Activated CD8-positive, alpha-beta memory T cell treated with anti-CD3 and anti-CD28 coated beads, Interleukin-2, amount 50 U/mL, for 1 hour (primary cell): Measurements from ENCODE around the gene TMEM59L.

Experiments
- DNase-seq: peaks from one replicate; pipeline ENCODE4 v3.0.0-alpha.2; 2020; ENCODE audit errors: extremely low read depth

Gene TMEM59L

DNA sequence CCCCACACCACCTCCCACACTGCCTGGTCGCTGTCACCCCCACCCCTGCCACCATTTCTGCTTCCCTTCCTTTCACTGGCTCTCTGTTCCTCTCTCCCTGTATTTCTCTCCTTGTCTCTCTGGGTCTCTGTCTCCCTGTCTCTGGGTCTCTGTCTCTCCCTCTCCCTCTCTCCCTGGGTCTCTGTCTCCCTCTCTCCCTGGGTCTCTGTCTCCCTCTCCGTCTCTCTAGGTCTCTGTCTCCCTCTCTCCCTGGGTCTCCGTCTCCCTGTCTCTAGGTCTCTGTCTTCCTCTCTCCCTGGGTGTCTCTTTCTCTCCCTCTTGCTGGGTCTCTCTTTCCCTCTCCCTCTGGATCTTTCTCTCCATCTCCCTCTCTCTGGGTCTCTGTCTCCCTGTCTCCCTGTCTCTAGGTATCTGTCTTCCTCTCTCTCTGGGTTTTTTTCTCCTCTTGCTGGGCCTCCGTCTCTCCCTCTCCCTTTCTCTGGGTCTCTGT lies 45.7 kb downstream of the TMEM59L start:
- DNase-seq: no peak

DNA sequence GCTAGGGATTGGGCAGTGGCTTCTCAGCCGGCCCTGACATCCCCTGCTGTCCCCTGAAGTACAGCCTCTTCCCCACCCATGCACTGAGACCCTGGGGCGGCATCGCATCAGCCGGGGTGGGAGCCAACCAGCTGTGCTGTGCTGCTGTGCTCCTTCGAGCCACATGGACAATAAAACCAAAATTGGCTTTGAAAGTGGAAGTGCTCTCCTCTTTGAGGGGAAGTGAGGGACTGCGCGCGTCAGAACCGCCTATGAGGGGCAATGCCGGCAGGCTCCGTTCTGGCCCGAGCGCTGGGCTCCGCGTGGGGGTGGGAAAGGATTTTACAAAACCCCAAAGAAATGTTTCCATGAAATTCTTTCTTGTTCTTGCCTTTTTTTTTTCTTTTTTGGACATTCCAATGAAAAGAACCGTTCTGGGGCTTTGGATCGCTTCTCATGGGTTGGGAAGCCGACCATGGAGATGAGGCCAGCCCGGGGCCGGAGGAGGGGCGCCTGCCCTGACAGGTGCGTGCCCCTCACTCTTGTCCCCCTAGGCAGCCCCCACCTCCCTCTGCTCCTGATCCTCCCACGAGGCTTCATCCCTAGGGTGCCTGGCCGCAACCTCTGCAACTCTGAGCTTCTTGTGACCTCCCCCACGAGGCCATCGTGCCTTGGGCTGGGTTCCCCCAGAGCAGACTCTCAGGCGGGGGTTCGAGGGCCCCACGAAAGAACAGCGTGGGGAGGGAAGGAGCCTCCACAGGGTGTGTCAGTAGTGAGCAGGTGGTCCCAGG lies 46.8 kb downstream of the TMEM59L start:
- DNase-seq: no peak

DNA sequence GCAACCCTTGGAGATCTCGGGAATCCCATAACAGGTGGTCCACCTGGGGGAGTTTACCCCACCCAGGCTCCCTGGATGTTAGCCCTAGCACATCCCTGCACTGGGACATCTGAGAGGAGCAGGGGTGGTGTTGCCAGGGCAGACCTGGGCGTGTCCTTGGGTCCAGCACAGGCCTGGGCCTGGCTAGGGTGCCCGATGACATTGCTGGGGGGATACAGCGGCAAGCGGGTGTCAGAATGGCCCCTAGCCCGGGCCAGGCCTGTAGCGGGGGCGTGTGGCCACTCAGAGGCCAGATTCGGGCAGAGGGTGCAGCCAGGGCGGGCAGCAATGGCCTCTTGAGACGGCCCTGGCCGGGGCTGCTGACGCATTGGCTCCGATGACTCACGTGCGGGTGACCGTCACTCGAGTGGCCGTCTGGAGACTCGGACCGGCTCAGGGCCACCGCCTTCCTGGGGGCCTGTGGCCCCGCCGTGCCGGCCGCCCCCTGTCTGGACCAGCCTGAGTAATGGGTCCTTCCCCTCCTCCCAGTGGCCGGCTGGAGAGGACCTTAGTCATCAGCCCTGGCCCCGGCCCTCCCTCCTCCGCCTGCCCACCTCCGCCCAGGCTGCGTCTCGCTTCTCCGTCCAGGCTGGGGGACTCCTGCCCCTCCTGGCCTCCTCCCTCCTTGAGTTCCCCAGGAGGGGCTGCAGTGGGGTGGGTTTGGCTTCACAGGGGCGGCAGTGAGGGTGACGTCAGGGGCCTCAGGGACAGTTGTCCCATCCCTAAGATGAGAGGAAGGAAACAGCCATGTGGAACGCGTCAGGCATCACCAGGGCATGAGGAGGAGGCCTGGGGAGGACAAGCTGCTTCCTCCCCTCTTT lies 47.6 kb downstream of the TMEM59L start:
- no peak for DNase-seq

DNA sequence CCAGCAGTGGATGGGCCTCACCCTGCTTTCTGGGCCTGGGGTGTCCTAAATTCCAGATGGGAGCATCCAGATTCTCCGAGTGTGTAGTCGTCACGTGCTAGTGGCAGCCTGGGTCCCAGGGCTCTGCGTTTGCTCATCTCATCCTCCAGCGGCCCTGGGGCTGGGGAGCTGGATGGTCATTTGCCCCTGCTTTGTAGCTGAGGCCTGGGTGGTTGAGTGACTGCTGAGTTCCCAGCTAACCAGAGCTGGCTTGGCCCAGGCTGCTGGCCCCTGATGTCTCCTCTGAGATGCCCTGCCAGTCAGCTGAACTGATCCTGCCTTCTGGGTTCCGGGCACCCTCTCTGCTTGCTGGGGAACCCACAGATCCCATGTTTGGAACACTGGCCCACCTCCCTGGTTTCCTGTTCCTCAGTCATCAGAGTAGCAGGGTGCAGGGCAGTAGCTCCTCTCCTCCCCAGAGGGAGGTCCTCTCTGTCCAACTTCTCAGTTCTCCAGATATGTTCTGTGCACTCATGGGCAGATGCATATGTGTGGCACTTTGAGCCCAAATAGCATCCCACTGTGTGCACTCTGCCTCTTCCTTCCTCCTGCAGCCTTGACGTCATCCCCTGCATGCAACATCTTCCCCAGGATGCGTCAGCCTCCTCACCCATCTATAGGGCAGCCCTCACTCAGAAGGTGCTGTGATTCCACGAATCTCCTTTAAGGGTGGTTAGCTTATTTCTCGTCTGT lies 48.4 kb downstream of the TMEM59L start:
- DNase-seq: no peak

DNA sequence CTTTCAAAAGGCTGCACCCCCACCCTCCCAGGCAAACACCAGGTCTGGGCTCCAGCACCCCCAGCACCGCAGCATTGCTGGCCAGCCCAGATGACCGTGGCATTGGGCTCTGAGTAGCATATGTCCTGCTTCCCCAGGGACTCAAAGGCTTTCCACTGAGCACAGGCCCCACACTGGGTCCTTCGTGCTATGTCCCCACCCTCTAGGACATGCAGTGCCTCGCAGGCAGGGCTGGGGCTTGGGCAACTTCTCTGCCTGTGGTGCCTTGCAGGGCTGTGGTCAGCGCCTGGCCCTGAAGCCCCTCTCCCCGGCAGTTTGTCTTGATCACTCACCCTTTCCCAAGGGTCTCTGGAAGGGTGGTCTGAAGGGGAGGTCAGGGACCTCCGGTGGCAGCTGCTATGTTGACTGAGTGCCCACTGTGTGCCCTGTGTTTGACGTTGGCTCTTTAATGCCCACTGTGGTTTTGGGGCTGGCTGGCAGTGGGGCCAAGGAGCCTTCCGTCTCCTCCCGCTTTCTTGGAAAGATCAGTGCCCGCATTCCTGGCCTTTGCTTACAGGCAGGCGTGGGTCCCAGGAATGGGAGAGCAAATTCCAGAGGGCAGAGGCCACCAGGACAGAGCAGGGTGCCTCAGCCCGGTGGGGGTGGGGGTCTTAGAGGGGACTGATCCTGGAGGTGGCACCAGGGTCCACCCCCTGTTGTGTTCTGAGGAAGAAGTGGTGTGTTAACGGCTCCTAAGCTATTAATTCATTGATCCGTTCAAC lies 50.5 kb downstream of the TMEM59L start:
- no peak for DNase-seq

DNA sequence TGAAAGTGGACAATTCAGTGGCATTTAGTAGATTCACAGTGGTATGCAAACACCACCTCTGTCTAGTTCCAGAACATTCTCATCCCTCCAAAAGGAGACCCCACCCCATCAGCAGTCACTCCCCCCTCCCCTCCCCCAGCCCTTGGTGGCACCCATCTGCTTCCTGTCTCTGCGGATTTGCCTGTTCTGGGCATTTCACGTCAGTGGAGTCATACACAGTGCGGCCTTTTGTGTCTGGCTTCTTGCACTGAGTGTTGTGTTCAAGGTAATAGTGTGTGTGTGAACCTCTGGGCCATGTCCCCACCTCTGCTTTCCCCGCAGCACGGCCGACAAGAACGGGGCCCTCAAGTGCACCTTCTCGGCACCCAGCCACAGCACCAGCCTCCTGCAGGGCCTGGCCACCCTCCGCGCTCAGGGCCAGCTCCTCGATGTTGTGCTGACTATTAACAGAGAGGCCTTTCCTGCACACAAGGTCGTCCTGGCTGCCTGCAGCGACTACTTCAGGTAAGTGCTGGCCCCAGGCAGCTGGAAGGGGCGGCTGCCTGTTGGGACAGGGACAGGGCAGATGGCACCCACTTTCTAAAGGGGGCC lies 51.4 kb downstream of the TMEM59L start:
- DNase-seq: no peak

DNA sequence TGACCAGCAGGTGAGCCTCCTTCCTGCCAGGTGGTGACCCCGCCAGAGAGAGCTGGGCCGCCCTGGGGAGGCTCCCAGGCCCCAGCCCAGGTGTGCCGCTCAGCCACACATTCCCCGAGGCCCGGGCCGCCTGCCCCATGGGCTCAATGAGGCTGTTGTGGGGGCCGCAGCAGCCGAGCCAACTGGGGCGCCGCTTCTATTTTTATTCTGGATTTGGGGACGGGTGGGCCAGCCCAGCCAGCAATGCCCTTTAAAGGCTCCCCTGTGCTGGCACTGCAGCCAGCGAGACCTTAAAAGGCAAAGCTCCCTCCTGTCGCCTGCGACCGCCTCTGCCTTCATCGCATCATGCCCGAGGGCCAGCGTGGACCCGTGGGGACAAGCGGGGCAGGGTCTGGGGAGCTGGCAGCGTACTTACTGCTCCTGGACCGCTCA lies 53.1 kb downstream of the TMEM59L start:
- no peak for DNase-seq

DNA sequence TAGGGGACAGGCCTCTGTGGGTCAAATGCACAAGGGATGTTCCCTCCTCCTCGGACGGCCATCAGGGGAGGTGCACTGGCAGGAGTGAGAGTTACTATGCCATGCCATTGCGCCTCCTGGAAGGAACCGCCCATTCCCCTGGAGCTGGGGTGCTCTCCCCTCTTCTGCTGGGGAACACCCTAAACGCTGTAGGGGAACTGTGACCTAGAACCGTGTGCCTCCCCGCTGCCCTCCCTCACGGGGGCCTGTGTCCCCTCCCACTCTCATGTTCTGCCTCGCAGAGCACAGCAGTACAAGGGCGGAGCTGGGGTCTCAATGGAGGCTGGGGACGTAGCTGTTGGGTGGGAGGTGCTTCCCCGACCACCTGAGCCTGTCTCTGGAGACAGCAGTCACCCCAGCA lies 53.6 kb downstream of the TMEM59L start:
- DNase-seq: no peak

DNA sequence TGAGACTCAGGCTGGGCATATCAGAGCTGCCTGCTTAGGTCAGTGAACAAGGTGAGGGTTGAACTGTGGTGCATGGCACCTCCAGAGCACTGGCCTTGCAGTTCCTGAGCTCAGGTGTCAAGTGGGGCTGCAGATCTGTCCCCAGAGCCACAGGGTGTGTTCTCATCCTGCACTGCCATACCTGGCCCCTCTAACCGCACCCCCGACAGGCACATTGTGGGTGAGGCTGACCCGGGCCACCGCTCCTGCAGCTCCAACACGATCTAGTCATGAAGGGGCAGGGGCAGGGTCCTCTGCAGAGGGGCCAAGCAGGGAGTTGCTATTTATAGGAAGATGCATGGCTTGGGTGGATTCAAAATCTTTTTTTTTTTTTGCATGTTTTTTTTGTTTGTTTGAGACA lies 54.1 kb downstream of the TMEM59L start:
- no peak for DNase-seq

DNA sequence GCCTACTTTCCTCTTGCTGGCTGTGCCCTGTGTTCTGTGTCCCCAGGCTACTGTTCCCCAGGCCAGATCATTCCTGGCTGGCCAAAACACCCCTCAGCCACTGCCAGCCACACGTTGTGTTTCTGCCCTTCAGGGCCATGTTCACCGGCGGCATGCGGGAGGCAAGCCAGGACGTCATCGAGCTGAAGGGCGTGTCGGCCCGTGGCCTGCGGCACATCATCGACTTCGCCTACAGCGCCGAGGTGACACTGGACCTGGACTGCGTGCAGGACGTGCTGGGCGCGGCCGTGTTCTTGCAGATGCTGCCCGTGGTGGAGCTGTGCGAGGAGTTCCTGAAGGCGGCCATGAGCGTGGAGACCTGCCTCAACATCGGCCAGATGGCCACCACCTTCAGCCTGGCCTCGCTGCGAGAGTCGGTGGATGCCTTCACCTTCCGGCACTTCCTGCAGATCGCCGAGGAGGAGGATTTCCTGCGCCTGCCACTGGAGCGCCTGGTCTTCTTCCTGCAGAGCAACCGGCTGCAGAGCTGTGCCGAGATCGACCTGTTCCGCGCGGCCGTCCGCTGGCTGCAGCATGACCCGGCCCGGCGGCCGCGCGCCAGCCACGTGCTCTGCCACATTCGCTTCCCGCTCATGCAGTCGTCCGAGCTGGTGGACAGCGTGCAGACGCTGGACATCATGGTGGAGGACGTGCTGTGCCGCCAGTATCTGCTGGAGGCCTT lies 55.0 kb downstream of the TMEM59L start:
- DNase-seq: no peak

DNA sequence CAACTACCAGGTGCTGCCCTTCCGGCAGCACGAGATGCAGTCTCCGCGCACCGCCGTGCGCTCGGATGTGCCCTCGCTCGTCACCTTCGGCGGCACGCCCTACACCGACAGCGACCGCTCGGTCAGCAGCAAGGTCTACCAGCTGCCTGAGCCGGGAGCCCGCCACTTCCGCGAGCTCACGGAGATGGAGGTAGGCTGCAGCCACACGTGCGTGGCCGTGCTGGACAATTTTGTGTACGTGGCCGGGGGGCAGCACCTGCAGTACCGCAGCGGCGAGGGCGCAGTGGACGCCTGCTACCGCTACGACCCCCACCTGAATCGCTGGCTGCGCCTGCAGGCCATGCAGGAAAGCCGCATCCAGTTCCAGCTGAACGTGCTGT lies 55.6 kb downstream of the TMEM59L start:
- no peak for DNase-seq

DNA sequence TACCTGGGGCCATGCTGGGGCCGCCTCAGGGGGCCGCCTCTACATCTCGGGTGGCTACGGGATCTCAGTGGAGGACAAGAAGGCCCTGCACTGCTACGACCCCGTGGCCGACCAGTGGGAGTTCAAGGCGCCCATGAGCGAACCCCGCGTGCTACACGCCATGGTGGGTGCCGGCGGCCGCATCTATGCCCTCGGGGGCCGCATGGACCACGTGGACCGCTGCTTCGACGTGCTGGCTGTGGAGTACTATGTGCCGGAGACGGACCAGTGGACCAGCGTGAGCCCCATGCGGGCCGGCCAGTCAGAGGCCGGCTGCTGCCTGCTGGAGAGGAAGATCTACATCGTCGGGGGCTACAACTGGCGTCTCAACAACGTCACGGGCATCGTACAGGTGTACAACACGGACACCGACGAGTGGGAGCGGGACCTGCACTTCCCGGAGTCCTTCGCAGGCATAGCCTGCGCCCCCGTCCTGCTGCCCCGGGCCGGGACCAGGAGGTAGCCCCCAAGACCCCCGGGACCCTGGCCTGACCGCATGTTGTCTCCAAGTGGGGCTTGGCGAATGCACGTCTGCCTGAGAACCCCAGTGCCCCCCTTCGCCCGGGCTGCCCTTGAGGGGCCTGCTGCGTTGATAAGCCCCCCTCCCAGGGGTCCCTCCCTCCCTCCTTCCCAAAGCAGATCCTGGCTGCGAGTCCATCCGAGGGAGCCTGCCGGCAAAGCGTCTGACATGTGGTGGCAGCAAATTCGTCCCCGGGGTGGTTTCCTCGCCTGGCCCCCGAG lies 56.3 kb downstream of the TMEM59L start:
- no peak for DNase-seq

DNA sequence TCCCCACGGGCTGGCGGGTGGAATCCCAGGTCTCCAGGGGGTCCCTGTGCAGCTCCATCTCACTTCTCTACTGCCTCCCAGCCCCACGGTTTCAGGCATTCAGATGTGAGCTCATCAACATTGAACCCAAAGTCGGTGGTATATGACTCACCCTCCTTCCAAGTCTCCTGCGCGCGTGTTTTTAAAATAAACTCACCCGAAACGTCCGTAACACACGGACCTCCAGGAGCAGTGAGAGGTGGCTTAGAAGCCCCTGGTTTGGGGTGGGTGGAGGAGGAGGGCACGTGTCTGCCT lies 56.8 kb downstream of the TMEM59L start:
- DNase-seq: no peak

DNA sequence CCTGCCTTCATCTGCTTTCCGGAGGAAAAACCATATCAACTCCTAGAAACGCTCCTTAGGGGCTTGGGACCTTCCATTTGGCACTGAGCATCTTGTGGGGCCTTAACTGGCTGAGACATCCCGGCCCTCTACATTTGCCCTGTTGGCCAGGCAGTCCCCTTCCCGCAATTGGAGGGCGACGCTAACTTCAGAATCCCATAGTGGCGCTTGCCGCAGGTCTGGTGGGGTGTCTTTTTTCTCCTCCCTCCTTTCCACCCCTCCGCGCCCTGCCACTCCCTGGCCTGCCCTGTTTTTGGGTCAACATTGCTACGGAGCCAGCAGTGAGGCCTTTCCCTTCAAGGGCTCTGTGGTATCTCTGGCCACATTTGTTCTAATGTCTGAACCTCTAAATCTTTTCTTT lies 57.2 kb downstream of the TMEM59L start:
- no peak for DNase-seq

DNA sequence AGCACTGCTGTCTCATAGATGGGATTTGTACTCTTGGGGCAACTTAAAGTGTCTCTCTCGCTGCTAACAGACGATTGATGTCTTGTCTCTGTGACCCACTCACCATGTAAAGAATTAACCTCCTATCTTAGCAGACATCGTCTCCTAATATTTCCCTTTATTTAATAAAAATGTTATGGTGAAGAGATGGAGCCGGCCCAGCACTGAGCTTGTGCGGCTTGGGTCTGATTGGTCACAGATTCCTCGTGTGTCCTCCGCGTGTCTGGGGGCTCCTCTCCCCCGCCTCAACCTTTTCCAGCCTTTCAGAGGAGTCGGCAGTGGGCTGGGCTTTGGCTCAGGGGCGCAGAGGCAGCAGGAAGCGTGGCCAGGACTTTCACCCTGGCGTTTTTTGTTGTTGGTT lies 57.6 kb downstream of the TMEM59L start:
- no peak for DNase-seq
